HuH-7.5 (cell line): Measurements from ENCODE around the gene MCM5.
A peak's percentile ranks its signal among the peaks of the same experiment; 100 is the strongest.
"Not testable (repeated sequence)": the region's sequence is repeated elsewhere in the genome, so short reads cannot be mapped to it uniquely, and the experiment has no call there.

Source experiments
- DNase-seq: peaks from one replicate; pipeline ENCODE4 v3.0.0; 2011; ENCODE audit warnings: low spot score

Gene MCM5

GRCh38 chr22:35399678-35400500 lies at the start of gene MCM5:
Gene MCM5, plus strand, starts transcription at chr22:35400140. Its CDS starts 299 bp downstream, at chr22:35400439.
- peak; percentile 97 for DNase-seq

- DNase-seq, result peak; percentile 95
Observed at GRCh38 chr22:35350539-35351503, 49.1 kb upstream of the MCM5 start.

DNA sequence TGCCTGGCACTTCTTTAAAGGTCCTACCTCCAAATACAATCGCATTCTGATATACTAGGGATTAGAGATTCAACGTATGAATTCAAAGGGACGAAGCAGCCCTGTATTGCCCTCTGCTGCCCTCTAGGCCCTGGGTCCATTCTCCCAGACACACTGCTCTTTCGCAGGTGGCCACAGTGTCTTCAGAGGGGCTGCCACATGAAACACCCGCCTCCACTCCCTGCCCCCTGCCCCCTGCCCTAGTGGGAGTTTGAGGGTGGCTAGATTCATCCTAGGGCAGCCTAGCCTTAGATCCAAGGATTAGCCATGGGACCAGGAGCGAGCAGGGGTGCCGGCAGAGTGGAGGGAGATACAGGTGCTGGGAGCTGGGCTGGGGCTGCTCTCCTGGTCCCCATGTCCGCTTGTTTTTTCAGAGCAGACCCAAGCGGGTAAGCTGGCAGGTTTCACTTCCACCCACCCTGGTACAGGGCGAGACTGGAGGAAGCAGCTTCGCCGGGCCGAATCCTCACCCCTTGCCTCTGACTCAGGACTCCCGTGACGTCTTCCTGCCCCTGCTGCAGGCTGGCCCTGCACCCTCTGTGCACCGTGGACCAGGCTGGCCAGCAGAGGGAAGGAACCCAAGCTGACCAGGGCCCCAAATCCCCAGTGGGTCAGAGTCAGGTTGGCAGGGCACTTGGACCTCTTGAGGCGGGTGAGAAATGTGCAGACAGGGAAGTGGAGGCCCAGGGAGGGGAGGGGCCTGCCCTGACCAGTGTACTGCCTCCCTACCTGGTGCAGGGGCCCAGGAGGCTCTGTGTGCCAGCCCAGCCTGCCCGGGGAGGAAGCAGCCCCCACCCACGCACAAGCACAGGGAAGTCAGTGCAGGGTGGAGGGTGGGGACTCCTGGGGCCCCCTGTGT lies 47.5 kb upstream of the MCM5 start:
- no peak for DNase-seq

- no peak for DNase-seq
Observed at GRCh38 chr22:35353318-35353717, 46.6 kb upstream of the MCM5 start.

GRCh38 chr22:35354068-35354467 lies 45.9 kb upstream of the MCM5 start:
- no peak for DNase-seq

DNA sequence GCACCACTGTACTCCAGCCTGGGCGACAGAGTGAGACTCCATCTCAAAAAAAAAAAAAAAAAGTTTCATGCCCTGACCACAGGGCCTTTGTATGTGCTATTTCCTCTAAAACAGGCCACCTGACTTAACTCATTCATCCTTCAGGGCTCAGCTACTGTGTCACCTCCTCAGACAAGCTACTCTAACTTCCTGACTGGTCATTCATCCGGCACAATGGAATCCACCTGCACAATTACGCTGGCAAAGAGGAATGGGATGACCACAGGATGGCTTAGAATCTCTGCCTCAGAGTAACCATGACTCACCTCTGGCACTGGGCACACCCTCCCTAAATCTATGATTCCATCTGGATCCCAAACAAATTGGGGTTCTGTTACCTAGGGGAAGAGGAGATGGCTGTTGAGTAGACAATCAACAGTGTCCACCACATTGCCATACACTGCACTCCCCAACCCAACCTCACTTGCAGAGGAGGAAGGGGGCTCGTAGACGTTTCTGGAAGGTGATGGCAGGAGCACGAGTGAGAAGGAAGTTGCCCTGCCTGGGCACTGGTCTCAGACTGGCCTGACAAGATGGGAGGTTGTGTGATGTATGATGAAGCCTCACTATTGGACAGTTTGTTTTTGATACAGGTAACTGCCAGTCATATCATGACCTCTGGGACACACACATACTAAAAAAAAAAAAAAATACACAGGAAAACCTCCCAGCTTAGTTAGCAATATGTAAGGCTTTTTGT lies 41.9 kb upstream of the MCM5 start:
- DNase-seq, result no peak

DNA sequence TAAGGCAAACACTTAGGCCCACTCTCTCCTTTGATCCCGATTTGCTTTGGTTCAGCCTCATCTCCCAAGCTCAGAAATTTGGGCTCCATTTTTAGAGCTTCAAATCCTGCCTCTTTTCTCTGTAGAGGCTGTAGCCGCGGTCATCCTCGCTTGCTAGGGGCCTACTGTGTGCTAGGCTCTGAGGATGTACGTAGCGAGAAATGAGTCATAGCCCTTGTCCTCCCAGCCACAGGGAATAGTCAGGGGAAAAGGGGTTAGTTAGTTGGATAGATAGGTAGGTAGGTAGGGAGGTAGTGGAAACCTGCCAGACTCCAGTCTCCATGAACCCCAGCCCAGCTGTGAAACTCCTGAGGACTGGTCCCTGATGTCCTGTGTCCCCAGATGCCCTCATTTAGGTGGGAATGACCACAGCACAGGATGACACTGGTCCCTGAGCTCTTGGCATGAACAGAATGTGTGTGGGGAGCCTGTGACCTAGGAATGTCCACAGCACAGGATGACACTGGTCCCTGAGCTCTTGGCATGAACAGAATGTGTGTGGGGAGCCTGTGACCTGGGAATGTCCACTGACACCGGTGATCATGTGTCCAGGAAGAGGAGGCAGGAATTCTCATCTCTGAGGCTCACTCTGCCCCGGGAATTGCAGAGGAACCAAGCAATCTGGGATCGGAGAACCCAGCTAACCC lies 40.4 kb upstream of the MCM5 start:
- no peak for DNase-seq

GRCh38 chr22:35361001-35361558 lies 38.9 kb upstream of the MCM5 start:
- no peak for DNase-seq

DNA sequence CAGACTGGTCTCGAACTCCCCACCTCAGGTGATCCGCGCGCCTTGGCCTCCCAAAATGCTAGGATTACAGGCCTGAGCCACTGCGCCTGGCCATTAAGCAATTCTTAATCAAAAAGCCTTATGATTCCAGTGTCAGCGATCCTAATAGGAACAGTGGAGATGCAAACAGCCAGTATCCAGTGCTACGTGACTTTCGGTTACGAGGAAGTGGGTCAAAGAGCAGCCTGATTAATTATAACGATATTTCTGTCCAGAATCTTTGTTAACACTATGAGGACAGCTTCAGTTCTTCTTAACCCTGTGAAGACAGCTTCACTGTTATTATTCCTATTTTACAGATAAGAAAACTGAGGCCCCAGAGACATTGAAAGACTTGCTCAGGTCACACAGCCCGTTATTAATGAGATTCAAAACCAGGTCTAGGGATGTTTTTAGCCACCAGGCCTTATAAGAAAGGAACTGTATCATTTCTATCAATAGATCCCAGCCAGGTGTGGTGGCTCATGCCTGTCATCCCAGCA lies 36.3 kb upstream of the MCM5 start:
- DNase-seq, result no peak

GRCh38 chr22:35364230-35364629 lies 35.7 kb upstream of the MCM5 start:
- not testable (repeated sequence) for DNase-seq

GRCh38 chr22:35367331-35367886 lies 32.5 kb upstream of the MCM5 start:
- DNase-seq, result no peak

- no peak for DNase-seq
Observed at GRCh38 chr22:35368386-35368785, 31.6 kb upstream of the MCM5 start.

DNA sequence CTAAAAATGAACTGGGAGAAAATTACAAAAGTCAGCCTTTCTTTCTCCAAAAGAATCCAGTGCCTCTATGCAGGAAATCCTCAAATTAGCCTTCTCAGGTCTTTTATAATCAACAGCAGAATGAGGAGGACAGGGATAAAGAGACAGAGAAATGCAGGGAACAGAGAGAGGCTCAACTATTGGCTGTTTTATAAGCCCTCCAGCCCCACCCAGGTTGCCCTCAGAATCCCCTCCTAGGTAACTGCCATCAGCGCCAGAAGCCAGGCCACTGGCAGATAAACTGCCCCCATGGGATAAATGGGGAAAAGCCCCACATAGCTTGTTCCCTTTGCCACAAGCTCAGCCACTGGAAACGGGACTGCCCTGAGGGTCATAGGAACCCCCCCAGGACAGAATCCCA lies 29.9 kb upstream of the MCM5 start:
- no peak for DNase-seq

- no peak for DNase-seq
Observed at GRCh38 chr22:35373781-35374180, 26.2 kb upstream of the MCM5 start.

GRCh38 chr22:35375031-35375430 lies 24.9 kb upstream of the MCM5 start:
- no peak for DNase-seq

GRCh38 chr22:35375526-35375925 lies 24.4 kb upstream of the MCM5 start:
- no peak for DNase-seq

GRCh38 chr22:35376728-35377472 lies 23.0 kb upstream of the MCM5 start:
- peak; percentile 73 for DNase-seq

- DNase-seq, result no peak
Observed at GRCh38 chr22:35377735-35378134, 22.2 kb upstream of the MCM5 start.

- no peak for DNase-seq
Observed at GRCh38 chr22:35378621-35379020, 21.3 kb upstream of the MCM5 start.
